ENCODE results near the gene GSK3B. TPM values are rescaled to one million over a fixed set of nuclear protein-coding genes. Genes with fewer than 3 reads are reported as not detected.

Gene GSK3B
- total RNA-seq, 2 experiments from 2014 or later = 38.3 to 39.5 TPM

DNA sequence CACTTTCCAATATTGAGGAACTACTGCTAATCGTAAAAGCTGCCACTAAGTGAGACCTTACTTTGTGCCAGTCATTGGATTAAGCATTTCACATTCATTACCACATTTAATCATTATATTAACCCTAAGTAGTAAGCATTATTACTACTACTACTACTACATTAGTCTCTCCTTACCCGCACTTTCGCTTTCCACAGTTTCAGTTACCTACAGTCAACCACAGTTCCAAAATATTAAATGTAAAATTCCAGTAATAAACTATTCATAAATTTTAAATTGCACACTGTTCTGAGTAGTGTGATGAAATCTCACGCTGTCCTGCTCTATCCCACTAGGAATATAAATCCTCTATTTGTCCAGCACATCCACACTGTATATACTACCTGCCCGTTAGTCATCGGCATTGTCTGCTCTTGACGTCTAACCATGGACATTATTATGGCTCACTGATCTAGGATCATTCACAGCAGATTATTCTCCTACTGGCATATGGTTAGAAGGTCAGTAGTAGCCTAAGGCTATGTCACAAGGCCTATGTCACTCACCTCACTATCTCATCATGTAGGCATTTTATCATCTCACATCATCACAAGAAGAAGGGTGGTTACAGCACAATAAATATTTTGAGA, 121.1 kb downstream of the GSK3B start:
- Mint-ChIP-seq H3K4me3 (no peak overlapping the region), H3K9me3 (peaks cover 3% of the 10 kb centered on the region), H3K36me3 (ENCODE audit: low read depth) (peaks cover 16% of the 10 kb centered on the region), H3K27ac (no peak overlapping the region), H3K27me3 (no peaks in the 10 kb centered on the region), H3K4me1 (no peaks in the 10 kb centered on the region)
- ChIA-PET CTCF (interaction anchor here (0.6 kb wide), 1 partner anchor 44 kb away, joined by 3 read pairs; no protein-coding TSS in a partner anchor), POLR2A (no interaction called here)
- no peak for DNase-seq

DNA sequence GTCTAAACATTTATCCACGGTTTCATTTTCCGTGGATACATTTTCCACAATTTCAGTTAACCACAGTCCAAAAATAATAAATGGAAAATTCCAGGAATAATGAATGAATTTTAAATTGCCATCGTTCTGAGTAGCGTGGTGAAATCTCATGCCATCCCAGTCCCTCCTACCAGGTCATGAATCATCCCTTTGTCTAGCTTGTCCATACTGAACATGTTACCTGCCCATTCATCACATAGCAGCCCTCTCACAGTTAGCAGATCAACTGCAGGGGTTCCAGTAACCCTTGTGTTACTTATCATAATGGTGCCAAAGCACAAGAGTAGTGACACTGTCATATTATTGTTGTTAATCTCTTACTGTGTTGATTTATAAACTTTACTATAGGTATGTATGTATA, 124.5 kb downstream of the GSK3B start:
- Mint-ChIP-seq H3K9me3 (peaks cover 3% of the 10 kb centered on the region), H3K27ac (no peak overlapping the region), H3K36me3 (ENCODE audit: low read depth) (peaks cover 14% of the 10 kb centered on the region), H3K4me1 (no peaks in the 10 kb centered on the region), H3K27me3 (no peaks in the 10 kb centered on the region), H3K4me3 (no peak overlapping the region)
- CTCF ChIA-PET = no interaction called here
- POLR2A ChIA-PET = no interaction called here
- no peak for DNase-seq

DNA sequence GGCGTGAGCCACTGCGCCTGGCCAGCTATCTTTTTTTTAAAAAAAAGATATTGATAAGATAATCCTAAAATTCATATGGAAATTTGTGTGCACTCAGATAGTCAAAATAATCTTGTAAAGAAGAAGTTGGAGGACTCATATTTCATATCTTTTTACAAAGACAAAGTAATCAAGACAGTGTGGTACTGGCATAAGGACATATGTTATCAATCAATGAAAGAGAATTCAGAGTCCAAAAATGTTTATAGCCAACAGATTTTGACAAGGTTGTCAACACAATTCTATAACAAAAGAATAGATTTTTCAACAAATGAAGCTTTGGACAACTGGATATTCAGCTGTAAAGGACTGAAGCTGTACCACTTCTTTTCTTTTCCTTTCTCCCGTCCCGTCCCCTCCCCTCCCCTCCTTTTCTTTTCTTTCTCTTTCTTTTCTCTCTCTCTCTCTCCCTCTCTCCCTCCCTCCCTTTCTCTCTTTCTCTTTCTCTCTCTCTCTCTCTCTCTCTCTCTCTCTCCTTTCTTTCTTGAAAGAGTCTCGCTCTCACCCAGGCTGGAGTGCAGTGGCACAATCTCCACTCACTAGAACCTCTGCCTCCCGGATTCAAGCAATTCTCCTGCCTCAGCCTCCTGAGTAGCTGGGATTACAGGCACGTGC, 126.8 kb downstream of the GSK3B start:
- ChIA-PET POLR2A (no interaction called here), CTCF (no interaction called here)
- Mint-ChIP-seq H3K27ac (no peak overlapping the region), H3K9me3 (peaks cover 4% of the 10 kb centered on the region), H3K4me1 (no peaks in the 10 kb centered on the region), H3K4me3 (no peak overlapping the region), H3K27me3 (no peaks in the 10 kb centered on the region), H3K36me3 (ENCODE audit: low read depth) (peaks cover 9% of the 10 kb centered on the region)
- no peak for DNase-seq

DNA sequence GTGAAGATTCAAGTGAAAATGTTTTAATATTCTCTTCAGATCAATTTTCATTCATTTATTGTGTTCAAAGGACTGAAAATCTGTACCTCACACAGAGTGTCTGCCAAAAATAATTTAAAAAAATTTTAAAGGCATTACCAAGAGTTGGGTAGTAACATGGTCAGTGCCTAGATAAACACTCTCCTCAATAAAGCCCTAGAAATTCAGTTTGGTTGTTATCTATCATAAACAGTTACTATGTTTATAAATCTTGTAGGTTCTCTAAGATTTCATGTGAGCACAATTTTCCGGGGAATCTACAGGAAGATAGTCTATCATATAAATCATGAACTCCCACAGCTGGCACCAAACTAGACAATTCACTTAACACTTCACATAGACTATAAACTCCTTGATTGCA, 128.6 kb downstream of the GSK3B start:
- H3K36me3 Mint-ChIP-seq (ENCODE audit: low read depth) = peaks cover 10% of the 10 kb centered on the region
- no peaks in the 10 kb centered on the region for H3K4me1 Mint-ChIP-seq
- POLR2A ChIA-PET = no interaction called here
- no peak overlapping the region for H3K4me3 Mint-ChIP-seq
- no peaks in the 10 kb centered on the region for H3K27me3 Mint-ChIP-seq
- CTCF ChIA-PET = interaction anchor here (1.1 kb wide), 1 partner anchor 16 kb away, joined by 3 read pairs; no protein-coding TSS in a partner anchor
- H3K27ac Mint-ChIP-seq = no peak overlapping the region
- H3K9me3 Mint-ChIP-seq = peaks cover 4% of the 10 kb centered on the region
- no peak for DNase-seq

DNA sequence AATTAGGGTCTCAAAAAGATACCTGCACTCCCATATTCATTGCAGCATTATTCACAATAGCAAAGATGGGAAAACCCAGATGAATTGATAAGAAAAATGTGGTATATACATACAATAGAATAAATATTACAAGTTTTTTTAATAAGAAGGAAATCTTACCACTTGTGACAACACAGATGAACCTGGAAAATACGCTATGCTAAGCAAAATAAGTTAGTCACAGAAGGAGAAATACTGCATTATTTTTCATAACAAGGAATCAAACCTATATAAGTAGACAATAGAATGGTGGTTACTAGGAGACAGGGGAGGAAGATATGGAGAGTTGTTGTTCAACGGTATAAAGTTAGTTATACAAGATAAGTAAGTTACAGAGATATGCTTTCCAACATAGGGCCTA, 130.0 kb downstream of the GSK3B start:
- Mint-ChIP-seq H3K9me3 (peaks cover 4% of the 10 kb centered on the region), H3K4me1 (no peaks in the 10 kb centered on the region), H3K36me3 (ENCODE audit: low read depth) (peaks cover 8% of the 10 kb centered on the region), H3K4me3 (no peak overlapping the region), H3K27me3 (no peaks in the 10 kb centered on the region), H3K27ac (no peak overlapping the region)
- POLR2A ChIA-PET = no interaction called here
- no peak for DNase-seq
- CTCF ChIA-PET = interaction anchor here (0.7 kb wide), 1 partner anchor 76 kb away, joined by 4 read pairs; no protein-coding TSS in a partner anchor

DNA sequence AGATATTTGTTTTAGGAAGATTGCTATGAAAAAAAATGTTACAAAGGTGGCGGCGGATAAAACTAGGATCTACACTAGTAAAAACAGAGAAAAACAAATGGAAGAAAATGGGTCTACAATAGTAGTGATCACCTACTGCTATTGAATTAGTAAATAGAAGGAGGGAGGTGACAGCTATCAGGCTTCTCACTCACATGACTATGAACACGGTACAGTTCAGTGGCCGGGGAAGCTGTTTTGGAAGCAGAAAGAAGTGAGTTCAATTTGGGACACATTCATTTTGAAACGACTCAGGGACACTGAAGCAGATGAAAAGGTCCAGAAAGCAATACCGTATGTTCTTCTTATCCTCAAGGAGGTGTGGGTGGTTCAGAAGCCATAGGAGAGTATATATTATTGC, 138.3 kb downstream of the GSK3B start:
- POLR2A ChIA-PET = no interaction called here
- Mint-ChIP-seq H3K27ac (no peak overlapping the region), H3K27me3 (no peaks in the 10 kb centered on the region), H3K4me1 (peaks cover 1% of the 10 kb centered on the region), H3K4me3 (no peak overlapping the region), H3K36me3 (ENCODE audit: low read depth) (peaks cover 13% of the 10 kb centered on the region), H3K9me3 (peaks cover 5% of the 10 kb centered on the region)
- CTCF ChIA-PET = no interaction called here
- DNase-seq = no peak

DNA sequence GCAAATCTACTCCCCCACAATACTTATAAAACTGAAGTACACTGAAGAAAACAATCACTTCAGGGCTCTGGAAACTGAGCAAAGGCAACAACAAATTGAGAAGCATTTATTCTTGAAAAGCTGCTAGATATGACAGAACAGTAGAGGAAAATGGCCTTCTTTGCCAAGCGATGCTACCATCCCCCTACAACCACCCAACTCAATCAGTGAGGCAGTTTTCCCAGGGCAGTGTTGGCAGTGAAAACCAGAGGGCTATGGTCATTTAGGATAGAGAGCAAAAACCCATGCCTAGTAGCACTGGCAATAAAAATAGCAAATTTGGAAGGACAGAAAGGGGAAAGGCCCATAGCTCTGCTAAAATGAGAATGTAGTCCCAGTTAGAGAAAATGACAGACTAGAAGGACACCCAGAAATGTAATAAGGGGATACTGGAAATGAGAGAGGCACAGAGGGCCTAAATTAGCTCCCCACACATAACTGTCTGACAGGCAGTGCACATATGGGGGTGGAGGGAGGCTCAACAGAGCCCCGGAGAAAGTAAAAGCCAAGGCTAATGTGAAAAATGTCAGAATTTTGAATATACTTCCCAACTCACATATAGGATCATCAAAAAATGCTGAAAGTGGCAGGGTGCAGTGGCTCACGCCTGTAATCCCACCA, 143.5 kb downstream of the GSK3B start:
- ChIA-PET POLR2A (no interaction called here), CTCF (no interaction called here)
- Mint-ChIP-seq H3K9me3 (no peaks in the 10 kb centered on the region), H3K36me3 (ENCODE audit: low read depth) (peaks cover 6% of the 10 kb centered on the region), H3K27me3 (no peaks in the 10 kb centered on the region), H3K4me3 (no peak overlapping the region), H3K4me1 (peaks cover 4% of the 10 kb centered on the region), H3K27ac (no peak overlapping the region)
- DNase-seq = no peak

DNA sequence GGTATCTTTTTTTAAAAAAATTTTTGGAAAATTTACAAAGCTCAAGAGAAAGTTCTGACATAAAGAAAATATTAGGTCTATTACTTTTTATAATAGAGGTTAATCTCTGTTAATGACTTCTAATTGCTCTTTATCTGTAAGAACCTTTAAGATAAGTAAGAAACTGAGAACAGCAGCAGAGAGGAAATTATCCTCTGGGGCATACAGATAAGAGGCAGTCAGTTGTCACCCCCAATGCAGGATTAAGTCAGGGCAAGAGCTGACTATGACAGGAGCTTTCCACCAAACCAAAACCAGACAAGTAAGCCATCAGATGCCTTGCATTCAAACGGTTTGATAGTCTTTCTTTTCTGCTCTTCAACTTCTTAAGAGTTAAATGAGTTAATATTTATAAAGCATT, 149.0 kb downstream of the GSK3B start:
- DNase-seq = no peak
- no peaks in the 10 kb centered on the region for H3K9me3 Mint-ChIP-seq
- H3K27me3 Mint-ChIP-seq = no peaks in the 10 kb centered on the region
- peaks cover 20% of the 10 kb centered on the region for H3K36me3 Mint-ChIP-seq (ENCODE audit: low read depth)
- H3K4me1 Mint-ChIP-seq = peaks cover 23% of the 10 kb centered on the region
- ChIA-PET POLR2A (no interaction called here), CTCF (no interaction called here)
- no peak overlapping the region for H3K4me3 Mint-ChIP-seq
- H3K27ac Mint-ChIP-seq = no peak overlapping the region

DNA sequence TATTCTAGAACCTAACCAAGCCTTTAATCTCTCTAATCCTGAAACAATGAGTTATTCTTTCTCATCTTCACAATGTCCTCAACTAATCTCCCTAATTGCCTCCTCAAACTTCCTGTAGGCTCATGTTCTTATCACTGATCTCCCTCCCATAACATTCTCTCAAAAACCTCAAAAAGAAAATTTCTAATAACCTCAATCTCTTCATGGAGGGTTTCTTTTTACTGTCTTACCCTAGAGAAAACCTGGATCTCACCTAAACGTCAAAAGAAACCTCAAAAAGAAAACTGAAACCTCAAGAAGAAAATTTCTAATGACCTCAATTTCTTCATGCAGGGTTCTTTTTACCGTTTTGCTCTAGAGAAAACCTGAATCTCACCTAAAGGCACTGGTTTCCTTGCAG, 150.2 kb downstream of the GSK3B start:
- no peak overlapping the region for H3K27ac Mint-ChIP-seq
- H3K4me3 Mint-ChIP-seq = no peak overlapping the region
- CTCF ChIA-PET = no interaction called here

DNA sequence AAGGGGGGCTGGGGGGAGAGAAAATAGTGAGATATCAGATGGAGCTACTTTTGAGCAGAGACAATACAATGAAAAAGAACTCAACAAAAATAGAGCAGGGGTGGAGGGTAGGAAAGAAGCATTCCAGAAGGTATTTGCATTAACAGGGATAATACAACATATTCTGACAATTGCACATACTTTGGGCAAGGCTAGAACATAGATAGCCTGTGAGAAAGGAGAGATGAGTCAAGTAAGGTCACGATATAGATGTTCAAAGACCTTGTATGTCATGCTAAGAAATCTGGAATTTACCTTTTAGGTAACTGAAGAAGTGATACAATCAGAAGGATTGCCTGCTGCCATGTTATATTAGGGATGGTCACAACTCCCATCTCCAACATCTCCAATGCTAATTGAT, 155.2 kb downstream of the GSK3B start:
- Mint-ChIP-seq H3K27me3 (no peaks in the 10 kb centered on the region), H3K4me3 (no peak overlapping the region), H3K36me3 (ENCODE audit: low read depth) (peaks cover 13% of the 10 kb centered on the region), H3K27ac (no peak overlapping the region), H3K4me1 (peaks cover 30% of the 10 kb centered on the region), H3K9me3 (no peaks in the 10 kb centered on the region)
- no peak for DNase-seq
- CTCF ChIA-PET = no interaction called here
- POLR2A ChIA-PET = no interaction called here

More for the DNA sequence above, 150.2 kb downstream of the GSK3B start:
- H3K9me3 Mint-ChIP-seq = no peaks in the 10 kb centered on the region
- peaks cover 20% of the 10 kb centered on the region for H3K36me3 Mint-ChIP-seq (ENCODE audit: low read depth)
- DNase-seq = no peak
- peaks cover 20% of the 10 kb centered on the region for H3K4me1 Mint-ChIP-seq
- POLR2A ChIA-PET = no interaction called here
- no peaks in the 10 kb centered on the region for H3K27me3 Mint-ChIP-seq

DNA sequence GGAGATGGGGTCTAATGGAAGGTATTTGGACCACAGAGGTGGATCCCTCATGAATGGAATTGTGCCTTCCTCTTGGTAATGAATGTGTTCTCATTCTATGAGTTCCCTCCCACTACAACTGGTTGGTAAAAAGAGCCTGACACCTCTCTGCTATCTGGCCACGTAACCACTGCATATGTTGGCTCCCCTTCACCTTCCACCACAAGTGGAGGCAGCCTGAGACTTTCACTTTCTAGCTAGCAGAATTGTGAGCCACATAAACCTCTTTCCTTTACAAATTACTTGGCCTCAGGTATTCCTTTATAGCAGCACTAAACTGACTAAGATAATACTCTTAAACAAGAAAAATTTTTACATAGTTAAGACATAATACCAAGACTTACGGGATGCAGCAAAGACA, 157.0 kb downstream of the GSK3B start:
- peaks cover 22% of the 10 kb centered on the region for H3K4me1 Mint-ChIP-seq
- no peaks in the 10 kb centered on the region for H3K9me3 Mint-ChIP-seq
- H3K27ac Mint-ChIP-seq = peak overlapping the region; percentile 82
- CTCF ChIA-PET = no interaction called here
- peaks cover 8% of the 10 kb centered on the region for H3K36me3 Mint-ChIP-seq (ENCODE audit: low read depth)
- H3K4me3 Mint-ChIP-seq = peak overlapping the region; percentile 53
- peak; percentile 69 for DNase-seq
- POLR2A ChIA-PET = no interaction called here
- H3K27me3 Mint-ChIP-seq = no peaks in the 10 kb centered on the region

DNA sequence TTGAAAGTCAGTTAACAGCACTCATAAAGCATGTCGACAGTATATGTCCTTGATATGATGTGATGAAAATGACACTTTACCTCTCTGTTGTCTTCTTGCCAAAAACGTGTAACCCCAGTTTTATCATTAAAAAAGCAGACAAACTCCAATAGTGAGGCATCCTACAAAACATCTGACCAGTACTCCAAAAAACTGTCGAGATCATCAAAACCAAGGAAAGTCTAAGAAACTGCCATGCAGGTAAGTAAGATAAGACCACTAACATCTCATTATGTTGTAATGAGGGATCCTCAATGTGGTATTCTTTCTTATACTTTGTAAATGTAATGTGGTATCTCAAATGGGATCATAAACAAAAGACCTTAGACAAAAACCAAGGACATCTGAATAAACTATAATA, 160.0 kb downstream of the GSK3B start:
- CTCF ChIA-PET = no interaction called here
- DNase-seq = no peak
- H3K4me3 Mint-ChIP-seq = no peak overlapping the region
- POLR2A ChIA-PET = no interaction called here
- no peaks in the 10 kb centered on the region for H3K27me3 Mint-ChIP-seq
- H3K4me1 Mint-ChIP-seq = peaks cover 22% of the 10 kb centered on the region
- H3K36me3 Mint-ChIP-seq (ENCODE audit: low read depth) = peaks cover 8% of the 10 kb centered on the region
- no peak overlapping the region for H3K27ac Mint-ChIP-seq
- no peaks in the 10 kb centered on the region for H3K9me3 Mint-ChIP-seq

DNA sequence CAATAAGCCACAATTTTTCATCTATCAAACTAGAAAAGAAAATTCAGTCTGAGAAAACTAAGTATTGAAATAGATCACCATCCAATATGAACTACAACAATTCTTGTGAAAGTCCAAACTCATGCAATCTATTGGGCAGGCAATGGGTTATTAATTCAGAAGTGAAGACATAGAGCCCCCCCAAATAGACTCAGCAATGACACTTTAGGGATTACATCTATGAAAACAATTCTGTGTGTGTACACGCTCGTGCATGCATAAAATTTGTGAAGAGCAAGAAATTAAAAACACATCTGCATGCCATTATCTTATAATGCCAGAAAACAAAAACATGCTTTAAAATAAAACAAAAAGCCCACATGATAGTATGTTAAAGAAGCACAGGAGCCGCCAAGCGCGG, 161.0 kb downstream of the GSK3B start:
- peaks cover 8% of the 10 kb centered on the region for H3K36me3 Mint-ChIP-seq (ENCODE audit: low read depth)
- peaks cover 20% of the 10 kb centered on the region for H3K4me1 Mint-ChIP-seq
- no peak for DNase-seq
- POLR2A ChIA-PET = no interaction called here
- H3K27me3 Mint-ChIP-seq = no peaks in the 10 kb centered on the region
- H3K27ac Mint-ChIP-seq = no peak overlapping the region
- CTCF ChIA-PET = no interaction called here
- no peaks in the 10 kb centered on the region for H3K9me3 Mint-ChIP-seq
- no peak overlapping the region for H3K4me3 Mint-ChIP-seq

DNA sequence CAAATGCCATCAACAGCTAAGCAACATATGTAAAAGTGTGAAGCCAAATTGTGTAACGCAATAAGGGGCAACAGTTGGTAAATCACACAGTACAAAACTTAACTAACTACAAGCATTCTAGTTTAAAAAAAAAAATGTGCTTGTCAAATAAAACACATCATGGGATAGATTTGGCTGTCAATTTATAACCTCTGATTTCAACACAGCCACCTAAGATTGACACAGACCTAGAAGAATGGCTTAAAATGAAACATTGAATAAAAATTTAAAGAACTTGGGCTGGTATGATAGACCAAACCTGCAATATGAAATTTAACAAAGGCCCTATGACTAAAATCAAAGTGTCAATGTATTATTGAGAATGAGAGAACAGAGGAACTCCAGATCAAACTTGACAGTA, 164.0 kb downstream of the GSK3B start:
- CTCF ChIA-PET = no interaction called here
- no peak for DNase-seq
- Mint-ChIP-seq H3K9me3 (no peaks in the 10 kb centered on the region), H3K4me1 (no peaks in the 10 kb centered on the region), H3K4me3 (no peak overlapping the region), H3K36me3 (ENCODE audit: low read depth) (peaks cover 2% of the 10 kb centered on the region), H3K27me3 (no peaks in the 10 kb centered on the region), H3K27ac (no peak overlapping the region)
- POLR2A ChIA-PET = no interaction called here
